Activated T-helper 2 cell treated with anti-CD3 and anti-CD28 coated beads, Interferon-gamma antibody, Interleukin-2, Interleukin-4, amounts not matched to agents 10 μg/mL and 5 μg/mL and 100 μg/mL, durations not matched to agents 14 hours and 24 hours and 36 hours (primary cell): ENCODE results near the gene HHAT. TPM values are rescaled to one million over a fixed set of nuclear protein-coding genes. Genes with fewer than 3 reads are reported as not detected.

Experiments
- DNase-seq: peaks from one replicate; pipeline ENCODE4 v3.0.0; 2021; ENCODE audit warnings: low spot score
- H3K27ac Mint-ChIP-seq: one replicate; pipeline ENCODE4 v1.8.0; 2021; ENCODE audit warnings: mixed read lengths
- H3K27me3 Mint-ChIP-seq: one replicate; pipeline ENCODE4 v1.8.0; 2021; ENCODE audit warnings: low read depth, mixed read lengths
- H3K36me3 Mint-ChIP-seq: one replicate; pipeline ENCODE4 v1.8.0; 2021; ENCODE audit warnings: low read depth, mixed read lengths
- H3K4me1 Mint-ChIP-seq: one replicate; pipeline ENCODE4 v1.8.0; 2021; ENCODE audit warnings: low read depth, mixed read lengths
- H3K4me3 Mint-ChIP-seq: one replicate; pipeline ENCODE4 v1.8.0; 2021; ENCODE audit warnings: low read depth, mild to moderate bottlenecking, moderate library complexity, mixed read lengths
- H3K9me3 Mint-ChIP-seq: one replicate; pipeline ENCODE4 v1.8.0; 2021; ENCODE audit warnings: mixed read lengths
- intact Hi-C: fragments of 100-400 bp; cut with micrococcal nuclease; formaldehyde crosslinking; loops from one replicate; pipeline ENCODE4 v1.15.1; 2023
- total RNA-seq: library from RNA; stranded (reverse); gene quantifications from 2 replicates; pipeline ENCODE4 v1.2.3, GENCODE V29; 2022

HHAT gene
- total RNA-seq, 1 donor from 2014 or later: 0.43 TPM

DNA sequence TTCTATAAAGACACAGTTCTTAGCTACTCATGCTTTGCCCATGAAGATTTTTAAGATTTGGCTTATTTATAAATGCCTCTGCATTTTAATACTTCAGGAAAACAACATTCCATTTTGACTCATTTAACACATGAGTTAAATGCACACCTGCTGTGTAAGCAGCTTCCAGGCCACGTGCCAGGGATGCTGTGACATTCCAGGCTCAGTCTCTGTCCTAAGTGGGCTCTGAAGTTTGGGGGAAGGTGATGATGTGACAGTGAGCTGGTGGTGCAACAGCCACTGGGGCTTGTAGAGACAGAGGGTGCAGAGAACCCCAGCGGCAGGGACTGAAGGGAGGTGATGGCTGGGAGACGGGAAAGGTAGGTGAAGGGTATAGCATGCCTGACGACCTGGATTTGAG is 40.7 kb downstream of the HHAT start:
- peaks cover 9% of the 10 kb centered on the region for H3K27me3 Mint-ChIP-seq
- peaks cover 6% of the 10 kb centered on the region for H3K4me1 Mint-ChIP-seq
- intact Hi-C loops: no loop called here
- H3K36me3 Mint-ChIP-seq: no peaks in the 10 kb centered on the region
- no peaks in the 10 kb centered on the region for H3K9me3 Mint-ChIP-seq
- no peak for DNase-seq
- no peak overlapping the region for H3K27ac Mint-ChIP-seq
- H3K4me3 Mint-ChIP-seq: no peak overlapping the region

DNA sequence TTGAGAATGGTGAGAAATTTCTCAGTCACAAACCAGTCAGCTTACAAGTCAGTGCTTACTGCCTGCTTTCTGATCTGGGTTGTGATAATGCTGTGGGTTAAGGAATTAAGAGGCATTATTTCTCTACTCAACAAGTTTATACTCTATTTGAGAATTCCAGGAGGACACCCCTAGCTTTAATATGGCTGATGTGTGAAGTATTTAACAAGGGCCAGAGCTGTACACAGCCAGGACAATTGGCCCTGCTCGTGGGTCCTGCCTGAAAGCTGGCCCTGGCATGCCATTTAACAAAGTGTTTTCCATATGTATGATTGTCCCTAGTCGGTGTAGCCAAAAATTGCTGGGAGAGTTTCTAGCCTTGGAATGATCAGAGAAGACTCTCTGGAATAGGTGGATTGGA is 43.2 kb downstream of the HHAT start:
- Mint-ChIP-seq H3K27ac (no peak overlapping the region), H3K4me1 (peaks cover 10% of the 10 kb centered on the region), H3K27me3 (peaks cover 12% of the 10 kb centered on the region), H3K9me3 (no peaks in the 10 kb centered on the region), H3K36me3 (no peaks in the 10 kb centered on the region), H3K4me3 (no peak overlapping the region)
- DNase-seq: no peak
- intact Hi-C loops: no loop called here

DNA sequence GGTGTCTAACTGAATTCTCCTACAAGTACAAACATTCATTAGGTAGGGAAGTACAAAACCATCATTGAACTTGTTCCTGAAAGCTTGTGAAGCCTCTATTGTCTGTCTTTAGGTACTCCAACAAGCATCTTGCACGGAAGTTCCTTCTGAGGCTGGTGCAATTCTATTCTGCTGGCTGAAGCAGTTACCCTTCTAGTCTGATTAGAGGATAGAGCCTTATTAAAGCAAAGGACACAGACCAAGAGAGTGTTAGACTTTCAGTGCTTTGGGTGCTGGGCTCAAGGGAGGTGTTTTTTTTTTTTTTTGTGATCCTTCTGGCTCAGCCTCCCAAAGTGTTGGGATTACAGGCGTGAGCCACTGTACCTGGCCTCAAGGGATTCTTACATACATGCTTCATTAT is 43.8 kb downstream of the HHAT start:
- no peak for DNase-seq
- no peak overlapping the region for H3K27ac Mint-ChIP-seq
- no peaks in the 10 kb centered on the region for H3K9me3 Mint-ChIP-seq
- H3K27me3 Mint-ChIP-seq: peaks cover 17% of the 10 kb centered on the region
- H3K4me1 Mint-ChIP-seq: peaks cover 10% of the 10 kb centered on the region
- H3K36me3 Mint-ChIP-seq: no peaks in the 10 kb centered on the region
- H3K4me3 Mint-ChIP-seq: no peak overlapping the region
- intact Hi-C loops: no loop called here

DNA sequence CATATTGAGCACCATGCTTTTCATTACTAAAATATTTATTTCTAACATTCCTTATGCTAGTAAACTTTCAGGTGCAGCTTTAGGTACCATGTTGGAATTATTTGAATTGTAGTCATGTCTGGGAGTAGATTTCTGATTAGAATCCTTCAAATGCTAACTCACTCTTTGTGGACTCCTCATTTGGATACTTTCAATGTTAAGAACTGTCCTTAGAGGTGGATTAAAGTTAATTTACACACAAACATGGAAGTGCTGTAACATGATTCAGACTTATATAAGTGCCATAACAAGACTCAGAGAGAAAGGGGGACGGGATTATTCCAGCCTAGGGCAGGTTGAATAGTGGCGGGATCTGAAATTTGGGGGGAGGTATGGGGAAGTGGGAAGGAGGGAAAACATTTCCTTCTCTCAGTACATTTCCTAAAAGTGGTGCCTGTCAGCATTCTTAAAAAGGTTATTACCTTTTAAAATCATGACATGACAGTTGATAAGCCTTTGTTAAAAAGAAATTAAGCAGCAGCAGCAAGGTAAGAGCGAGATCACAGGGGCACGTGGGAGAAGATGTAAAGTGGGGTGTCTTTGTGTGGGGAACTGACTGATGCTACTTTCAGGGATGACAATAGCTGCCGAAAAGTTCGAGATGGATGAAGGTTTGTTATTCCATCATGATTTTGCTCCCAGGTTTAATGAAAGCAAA is 44.4 kb downstream of the HHAT start:
- Mint-ChIP-seq H3K4me1 (peaks cover 10% of the 10 kb centered on the region), H3K4me3 (no peak overlapping the region), H3K27ac (no peak overlapping the region), H3K27me3 (peaks cover 19% of the 10 kb centered on the region), H3K9me3 (no peaks in the 10 kb centered on the region), H3K36me3 (no peaks in the 10 kb centered on the region)
- intact Hi-C loops: no loop called here
- no peak for DNase-seq

DNA sequence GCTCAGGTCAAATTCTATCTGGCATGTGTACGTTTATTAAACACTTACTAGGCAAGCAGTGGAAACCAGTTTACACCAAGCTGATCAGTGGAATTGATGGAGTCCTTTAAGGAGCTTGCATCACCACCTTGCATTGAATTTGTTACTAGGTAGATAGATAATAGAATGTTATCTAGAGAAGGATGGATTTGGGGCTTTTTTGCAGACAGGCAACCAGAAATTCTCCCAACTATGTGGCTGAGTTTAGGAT is 44.9 kb downstream of the HHAT start:
- Mint-ChIP-seq H3K4me1 (peaks cover 10% of the 10 kb centered on the region), H3K27me3 (peaks cover 19% of the 10 kb centered on the region), H3K27ac (no peak overlapping the region), H3K9me3 (no peaks in the 10 kb centered on the region), H3K36me3 (no peaks in the 10 kb centered on the region), H3K4me3 (no peak overlapping the region)
- no peak for DNase-seq
- intact Hi-C loops: no loop called here

DNA sequence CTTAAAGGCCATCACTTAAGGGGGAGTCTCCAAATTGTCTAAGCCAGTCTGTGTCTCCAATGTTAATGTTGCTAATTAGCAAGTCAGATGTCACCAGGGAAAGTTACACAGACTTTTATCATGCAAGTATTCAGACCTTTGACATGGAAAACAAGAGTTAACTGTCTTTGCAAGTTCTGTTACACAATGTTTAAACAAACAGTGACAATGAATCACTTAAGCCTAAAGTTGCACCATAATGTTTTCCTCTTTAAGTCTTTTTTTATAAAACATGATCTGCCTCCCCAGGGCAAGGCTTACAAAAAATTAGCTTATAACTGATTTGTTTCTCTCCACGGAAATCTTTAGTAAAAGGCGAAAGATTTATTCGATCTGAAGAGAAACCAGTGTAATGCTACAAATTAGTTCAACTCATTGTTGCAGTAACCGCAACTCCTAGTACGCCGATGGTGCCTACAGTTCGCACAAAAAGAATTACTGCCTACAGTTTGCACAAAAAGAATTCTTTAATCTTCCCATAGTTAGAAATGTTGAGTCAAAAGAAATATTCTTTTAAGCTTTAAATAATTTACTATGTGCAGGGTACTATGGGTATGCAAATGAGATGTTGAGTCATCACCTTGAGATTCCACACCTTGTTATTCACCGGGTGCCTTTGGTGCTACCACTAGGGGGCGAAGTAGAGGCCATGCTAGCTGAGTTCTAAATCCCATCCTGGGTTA is 45.3 kb downstream of the HHAT start:
- H3K4me1 Mint-ChIP-seq: peaks cover 10% of the 10 kb centered on the region
- H3K4me3 Mint-ChIP-seq: no peak overlapping the region
- no peaks in the 10 kb centered on the region for H3K9me3 Mint-ChIP-seq
- peak overlapping the region; percentile 32 for H3K27ac Mint-ChIP-seq
- H3K27me3 Mint-ChIP-seq: peaks cover 22% of the 10 kb centered on the region
- intact Hi-C loops: loop anchor here (1.0 to 2.0 kb wide), 3 partner anchors 26 to 41 kb away; no protein-coding TSS in a partner anchor
- peak; percentile 48 for DNase-seq
- no peaks in the 10 kb centered on the region for H3K36me3 Mint-ChIP-seq

DNA sequence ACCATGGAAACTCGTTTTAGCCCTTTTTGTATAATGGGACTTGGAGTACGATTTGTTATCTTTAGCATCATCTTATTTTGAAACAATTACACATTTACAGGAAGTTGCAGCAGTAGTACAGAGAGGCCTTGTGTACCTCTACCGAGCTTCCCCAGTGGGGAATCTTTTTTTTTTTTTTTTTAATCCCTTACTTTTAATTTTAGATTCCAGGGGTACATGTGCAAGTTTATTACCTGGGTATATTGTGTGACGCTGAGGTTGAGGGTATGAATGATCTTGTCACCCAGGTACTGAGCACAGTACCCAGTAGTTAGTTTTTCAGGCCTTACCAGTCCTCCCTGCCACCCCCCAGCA is 45.9 kb downstream of the HHAT start:
- peak overlapping the region; percentile 32 for H3K27ac Mint-ChIP-seq
- H3K4me1 Mint-ChIP-seq: peaks cover 10% of the 10 kb centered on the region
- peaks cover 19% of the 10 kb centered on the region for H3K27me3 Mint-ChIP-seq
- no peaks in the 10 kb centered on the region for H3K36me3 Mint-ChIP-seq
- intact Hi-C loops: loop anchor here (1.0 to 2.0 kb wide), 3 partner anchors 26 to 42 kb away; no protein-coding TSS in a partner anchor
- H3K4me3 Mint-ChIP-seq: no peak overlapping the region
- no peak for DNase-seq
- H3K9me3 Mint-ChIP-seq: no peaks in the 10 kb centered on the region

DNA sequence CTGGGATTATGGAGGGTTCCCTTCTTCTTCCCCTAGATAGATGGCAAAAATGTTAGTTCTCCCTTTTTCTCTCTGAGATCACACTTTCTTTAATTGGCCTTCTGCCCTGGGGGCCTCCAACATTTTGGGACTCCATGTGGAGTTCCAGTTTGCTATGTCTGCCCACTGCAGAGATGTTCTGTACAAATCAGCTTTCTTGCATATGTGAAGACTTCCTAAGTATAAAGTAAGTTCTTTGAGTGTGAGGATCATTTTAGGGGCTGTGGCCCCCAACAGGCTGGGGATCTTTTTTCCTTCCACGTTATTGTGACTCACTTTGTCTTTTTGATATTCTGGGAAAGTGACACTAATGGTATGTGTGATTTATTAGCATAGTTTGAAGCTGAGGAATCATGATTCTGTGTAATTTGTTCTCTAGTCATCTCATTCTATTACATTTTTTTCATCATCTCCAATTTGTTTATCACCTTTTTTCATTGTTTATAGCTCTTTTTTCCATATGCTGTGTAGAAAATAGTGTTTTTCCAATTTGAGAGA is 48.2 kb downstream of the HHAT start:
- no peak overlapping the region for H3K27ac Mint-ChIP-seq
- H3K27me3 Mint-ChIP-seq: peaks cover 17% of the 10 kb centered on the region
- no peak overlapping the region for H3K4me3 Mint-ChIP-seq
- H3K9me3 Mint-ChIP-seq: no peaks in the 10 kb centered on the region
- H3K4me1 Mint-ChIP-seq: peaks cover 10% of the 10 kb centered on the region
- intact Hi-C loops: no loop called here
- DNase-seq: no peak
- H3K36me3 Mint-ChIP-seq: no peaks in the 10 kb centered on the region

DNA sequence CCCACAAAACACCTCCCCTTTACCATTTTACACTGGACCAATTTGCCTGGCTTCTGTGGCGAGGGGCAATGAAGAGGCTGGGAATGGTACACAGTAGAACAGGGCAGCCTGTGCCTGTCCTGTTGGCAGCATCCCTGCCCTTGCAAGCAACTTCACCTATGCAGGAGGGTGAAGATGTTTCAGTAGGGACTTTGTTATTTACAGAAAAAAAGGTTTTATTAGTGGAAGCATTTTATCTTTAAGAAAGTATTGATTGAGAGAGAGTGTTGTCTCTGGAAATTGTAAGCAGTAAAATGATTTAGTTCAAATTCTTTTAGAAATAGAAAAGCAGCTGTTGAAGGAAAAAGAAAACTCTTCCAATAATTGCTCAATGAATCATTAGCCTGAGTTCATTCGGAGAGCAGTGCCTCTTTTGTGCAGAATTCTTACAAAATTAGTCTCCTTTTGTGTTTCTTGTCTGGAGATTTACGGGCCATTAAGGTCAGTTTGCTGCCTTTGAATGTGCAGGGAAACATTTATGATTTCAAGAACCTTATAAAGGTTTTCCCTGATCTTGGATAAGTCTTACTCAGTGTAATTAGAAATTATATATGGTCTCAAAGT is 49.1 kb downstream of the HHAT start:
- Mint-ChIP-seq H3K36me3 (no peaks in the 10 kb centered on the region), H3K27me3 (peaks cover 17% of the 10 kb centered on the region), H3K4me1 (peaks cover 10% of the 10 kb centered on the region), H3K4me3 (no peak overlapping the region), H3K27ac (no peak overlapping the region), H3K9me3 (no peaks in the 10 kb centered on the region)
- no peak for DNase-seq
- intact Hi-C loops: no loop called here

DNA sequence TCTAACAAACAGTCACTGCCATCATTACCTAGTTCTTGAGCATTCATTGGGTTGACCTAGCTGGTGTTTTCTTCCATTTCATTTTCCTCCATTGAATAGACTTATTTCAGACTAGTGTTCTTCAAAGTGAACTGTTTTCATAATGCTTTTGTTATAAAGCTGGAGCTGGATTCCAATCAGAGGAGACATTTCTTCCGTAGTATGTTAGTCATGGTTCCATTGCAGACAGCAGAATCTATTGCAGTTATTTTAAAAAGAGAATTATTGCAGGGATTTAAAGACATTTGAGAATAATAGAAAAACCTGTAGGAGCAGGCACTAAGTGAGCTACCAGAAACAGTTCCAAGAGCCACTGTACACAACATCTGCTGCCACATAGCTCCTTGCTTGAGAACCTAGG is 50.0 kb downstream of the HHAT start:
- Mint-ChIP-seq H3K9me3 (no peaks in the 10 kb centered on the region), H3K4me3 (no peak overlapping the region), H3K27me3 (peaks cover 17% of the 10 kb centered on the region), H3K27ac (no peak overlapping the region), H3K36me3 (no peaks in the 10 kb centered on the region), H3K4me1 (peaks cover 6% of the 10 kb centered on the region)
- no peak for DNase-seq
- intact Hi-C loops: no loop called here

DNA sequence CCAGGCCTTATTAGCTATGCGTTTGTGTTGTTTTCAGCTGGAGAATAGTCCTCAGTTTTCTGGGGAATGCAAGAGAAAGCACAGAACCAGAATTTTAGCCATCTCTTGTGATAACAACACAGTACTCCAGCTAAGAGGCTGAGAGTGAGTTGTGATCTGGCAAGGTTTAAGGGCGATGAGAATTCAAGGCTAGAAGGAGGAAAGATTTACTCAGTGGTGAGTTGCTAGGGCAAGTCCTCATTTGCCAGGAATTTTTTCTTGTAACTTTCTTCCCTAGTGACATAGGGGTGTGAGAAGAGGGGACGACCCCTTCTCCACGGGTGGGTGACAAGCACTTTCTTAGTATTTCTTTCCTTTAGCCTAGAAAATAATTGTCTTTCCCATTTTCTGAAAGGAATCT is 53.2 kb downstream of the HHAT start:
- no peak overlapping the region for H3K4me3 Mint-ChIP-seq
- DNase-seq: no peak
- H3K27ac Mint-ChIP-seq: no peak overlapping the region
- no peaks in the 10 kb centered on the region for H3K4me1 Mint-ChIP-seq
- H3K36me3 Mint-ChIP-seq: no peaks in the 10 kb centered on the region
- H3K27me3 Mint-ChIP-seq: peaks cover 11% of the 10 kb centered on the region
- no peaks in the 10 kb centered on the region for H3K9me3 Mint-ChIP-seq
- intact Hi-C loops: no loop called here

DNA sequence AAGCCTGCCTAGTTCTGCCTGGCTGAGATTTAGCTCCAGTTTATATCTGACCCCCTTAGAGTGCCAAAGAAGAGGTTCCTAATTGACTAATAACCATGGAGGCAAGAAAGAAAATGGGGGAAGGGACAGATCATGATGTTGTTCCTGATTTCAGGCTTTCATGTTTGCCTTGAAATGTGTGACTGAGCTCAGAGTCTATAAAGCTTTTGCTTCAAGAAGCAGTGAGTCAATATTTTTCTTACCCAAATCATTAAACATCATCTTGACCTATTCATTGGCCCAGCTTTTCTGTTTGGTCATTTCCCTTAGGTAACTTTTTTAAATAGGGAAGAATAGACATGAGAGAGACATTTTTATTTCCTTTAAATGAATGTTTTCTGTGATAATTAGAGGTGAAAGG is 55.9 kb downstream of the HHAT start:
- no peaks in the 10 kb centered on the region for H3K9me3 Mint-ChIP-seq
- no peaks in the 10 kb centered on the region for H3K36me3 Mint-ChIP-seq
- H3K27me3 Mint-ChIP-seq: peaks cover 4% of the 10 kb centered on the region
- H3K4me1 Mint-ChIP-seq: no peaks in the 10 kb centered on the region
- no peak for DNase-seq
- H3K4me3 Mint-ChIP-seq: no peak overlapping the region
- H3K27ac Mint-ChIP-seq: no peak overlapping the region
- intact Hi-C loops: no loop called here

DNA sequence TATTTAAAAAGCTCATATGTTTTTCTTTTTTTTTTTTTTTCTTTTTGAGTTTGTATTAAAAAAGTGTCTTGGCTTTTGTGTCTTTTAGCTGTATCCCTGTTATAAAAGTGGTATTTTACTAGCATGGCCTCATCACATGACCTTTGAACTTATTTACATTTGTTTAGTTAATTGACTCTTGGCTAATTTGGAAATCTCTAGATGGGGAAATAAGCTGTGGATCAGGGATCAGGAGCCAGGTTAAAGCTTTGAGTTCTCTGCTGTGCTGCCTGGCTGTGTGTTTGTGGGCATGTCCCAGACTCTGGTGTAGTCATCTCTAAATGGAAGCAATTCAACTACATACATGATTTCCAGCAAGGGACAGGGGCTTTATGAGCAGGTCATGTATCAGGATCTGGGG is 56.5 kb downstream of the HHAT start:
- Mint-ChIP-seq H3K36me3 (no peaks in the 10 kb centered on the region), H3K27me3 (peaks cover 7% of the 10 kb centered on the region), H3K4me1 (no peaks in the 10 kb centered on the region), H3K4me3 (no peak overlapping the region), H3K9me3 (no peaks in the 10 kb centered on the region), H3K27ac (no peak overlapping the region)
- DNase-seq: no peak
- intact Hi-C loops: no loop called here
